Stimulated activated effector memory CD8-positive, alpha-beta T cell treated with anti-CD3 and anti-CD28 coated beads, Interleukin-12 subunit alpha, Interleukin-12 subunit beta, amount 100 ng/mL, for 72 hours (primary cell): ENCODE measurements around the gene SLIT3.

Experiments used
- ATAC-seq: fragments of 150-1000 bp; cut with Tn5 transposase; 2 replicates; pipeline ENCODE4 v1.10.0; 2021
- DNase-seq, 2 donors: peaks; one replicate each; pipeline ENCODE4 v3.0.0; 2021 to 2022; ENCODE audit warnings: low spot score in 2 of 2
- H3K27ac Mint-ChIP-seq: one replicate; pipeline ENCODE4 v1.8.0; 2022; ENCODE audit warnings: mild to moderate bottlenecking, mixed read lengths
- H3K36me3 Mint-ChIP-seq: one replicate; pipeline ENCODE4 v1.8.0; 2022; ENCODE audit warnings: mild to moderate bottlenecking, mixed read lengths
- H3K4me1 Mint-ChIP-seq: one replicate; pipeline ENCODE4 v1.8.0; 2022; ENCODE audit warnings: mixed read lengths
- H3K4me3 Mint-ChIP-seq: one replicate; pipeline ENCODE4 v1.8.0; 2022; ENCODE audit warnings: mild to moderate bottlenecking, mixed read lengths
- H3K9me3 Mint-ChIP-seq: one replicate; pipeline ENCODE4 v1.8.0; 2022; ENCODE audit warnings: mixed read lengths

SLIT3 gene

DNA sequence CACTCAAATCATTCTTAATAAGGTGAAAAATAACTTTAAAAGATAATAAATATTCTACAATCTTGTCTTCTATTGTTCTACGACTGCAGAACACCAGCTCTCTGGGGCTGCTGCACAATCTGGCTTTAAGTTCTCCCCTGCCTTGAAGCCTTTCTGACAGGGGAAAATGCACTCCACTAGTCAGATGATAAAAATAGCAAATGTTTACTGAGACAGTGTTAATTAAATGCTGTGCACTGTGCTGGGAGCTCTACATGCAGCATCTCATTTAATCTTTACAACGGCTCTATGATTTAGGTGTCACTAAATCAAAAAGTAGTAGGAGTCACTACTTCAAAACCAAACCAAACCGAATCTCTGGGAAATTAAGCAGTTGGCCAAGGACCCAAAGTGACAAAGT, 132.7 kb downstream of the SLIT3 start:
- no peak for DNase-seq
- H3K27ac Mint-ChIP-seq, result no peak overlapping the region
- H3K4me1 Mint-ChIP-seq, result no peaks in the 10 kb centered on the region
- no peaks in the 10 kb centered on the region for H3K9me3 Mint-ChIP-seq
- ATAC-seq, result no peak
- no peaks in the 10 kb centered on the region for H3K36me3 Mint-ChIP-seq
- H3K4me3 Mint-ChIP-seq, result no peak overlapping the region

DNA sequence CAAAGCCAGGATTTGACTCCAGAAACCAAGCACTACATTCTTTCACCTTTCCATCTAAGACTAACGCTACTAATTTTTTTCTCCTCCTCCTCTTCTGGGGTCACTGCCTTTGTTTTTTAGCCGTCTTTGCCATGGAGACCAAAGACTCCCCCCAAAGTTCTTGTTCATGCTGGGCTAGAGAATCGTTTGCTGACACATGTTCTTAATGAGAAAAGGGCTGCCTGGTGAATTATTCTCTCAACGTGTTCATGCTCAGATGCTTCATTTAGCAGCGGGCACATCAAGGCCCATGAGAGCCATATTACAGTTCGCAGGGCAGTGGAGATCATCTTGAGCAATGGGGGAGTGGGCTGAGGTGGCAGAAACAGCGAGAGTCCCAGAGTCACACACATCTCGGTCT, 134.9 kb downstream of the SLIT3 start:
- no peaks in the 10 kb centered on the region for H3K4me1 Mint-ChIP-seq
- no peak for ATAC-seq

DNA sequence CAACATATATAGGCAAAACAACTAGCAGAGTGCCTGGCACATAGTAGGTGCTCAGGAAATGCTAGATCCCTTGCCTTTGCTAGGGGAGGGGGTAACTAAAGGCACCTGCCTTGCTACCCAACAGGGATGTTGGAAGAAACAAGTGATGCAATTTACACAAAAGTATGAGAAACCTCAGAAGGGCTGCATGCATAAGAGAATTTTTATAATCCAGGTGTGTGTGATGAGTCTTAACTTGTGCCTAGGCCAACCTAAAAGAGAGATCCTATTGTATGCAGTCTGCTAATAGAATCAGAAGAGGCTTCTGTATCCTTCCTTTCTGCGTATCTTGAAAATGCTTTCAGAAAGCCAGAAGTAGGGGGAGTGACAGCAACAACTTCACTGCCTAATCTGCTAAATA, 135.9 kb downstream of the SLIT3 start:
- Mint-ChIP-seq H3K36me3 (no peaks in the 10 kb centered on the region), H3K4me1 (no peaks in the 10 kb centered on the region), H3K9me3 (peaks cover 7% of the 10 kb centered on the region), H3K27ac (no peak overlapping the region), H3K4me3 (no peak overlapping the region)
- ATAC-seq (no peak), DNase-seq (no peak)

More for the DNA sequence above, 134.9 kb downstream of the SLIT3 start:
- Mint-ChIP-seq H3K36me3 (no peaks in the 10 kb centered on the region), H3K4me3 (no peak overlapping the region), H3K9me3 (peaks cover under 1% of the 10 kb centered on the region), H3K27ac (no peak overlapping the region)
- no peak for DNase-seq

DNA sequence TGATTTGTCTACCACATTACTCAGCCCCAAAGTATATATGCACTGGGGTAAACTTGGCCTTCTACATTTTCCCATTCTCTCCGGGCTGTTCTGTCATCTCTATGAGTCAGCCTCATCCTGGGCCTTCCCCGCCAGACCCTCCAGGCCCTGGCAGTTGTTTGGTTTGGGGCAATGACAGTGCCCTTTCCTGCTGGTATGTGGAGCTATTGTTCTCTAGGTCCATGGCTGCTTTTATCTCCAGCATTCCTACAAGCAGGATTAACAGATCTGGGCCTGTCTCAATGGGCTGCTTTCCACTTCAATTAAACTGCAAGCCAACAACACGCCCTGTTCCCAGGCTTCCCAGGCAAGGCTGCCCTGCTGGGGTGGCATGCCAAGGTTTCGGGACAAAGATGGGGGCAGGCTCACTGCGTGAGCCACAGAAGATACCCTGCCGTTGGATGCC, 136.4 kb downstream of the SLIT3 start:
- no peak overlapping the region for H3K27ac Mint-ChIP-seq
- H3K36me3 Mint-ChIP-seq, result no peaks in the 10 kb centered on the region
- no peaks in the 10 kb centered on the region for H3K4me1 Mint-ChIP-seq
- no peak overlapping the region for H3K4me3 Mint-ChIP-seq
- H3K9me3 Mint-ChIP-seq, result peaks cover 7% of the 10 kb centered on the region
- DNase-seq (no peak), ATAC-seq (no peak)

DNA sequence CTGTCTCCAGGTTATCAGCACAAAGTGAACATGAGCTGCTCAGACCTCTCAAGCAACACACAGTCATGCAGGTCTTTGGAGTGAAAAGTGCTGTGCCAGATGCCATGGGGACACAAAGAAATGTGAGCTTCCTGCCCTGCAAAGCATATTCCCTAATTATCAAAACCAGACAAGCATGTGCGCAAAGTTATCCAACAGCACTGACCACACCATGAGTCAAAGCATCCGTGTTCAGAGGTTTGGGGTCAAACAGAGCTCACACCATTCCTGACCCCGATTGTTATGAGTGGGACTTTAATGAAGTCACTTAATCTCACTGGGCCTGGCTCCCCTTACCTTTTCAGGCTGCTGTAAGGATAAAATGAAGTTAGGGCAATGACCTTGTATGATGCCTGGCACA, 138.5 kb downstream of the SLIT3 start:
- no peaks in the 10 kb centered on the region for H3K36me3 Mint-ChIP-seq
- H3K4me1 Mint-ChIP-seq, result no peaks in the 10 kb centered on the region
- DNase-seq (no peak), ATAC-seq (no peak)
- peaks cover 13% of the 10 kb centered on the region for H3K9me3 Mint-ChIP-seq
- H3K27ac Mint-ChIP-seq, result no peak overlapping the region
- H3K4me3 Mint-ChIP-seq, result no peak overlapping the region

DNA sequence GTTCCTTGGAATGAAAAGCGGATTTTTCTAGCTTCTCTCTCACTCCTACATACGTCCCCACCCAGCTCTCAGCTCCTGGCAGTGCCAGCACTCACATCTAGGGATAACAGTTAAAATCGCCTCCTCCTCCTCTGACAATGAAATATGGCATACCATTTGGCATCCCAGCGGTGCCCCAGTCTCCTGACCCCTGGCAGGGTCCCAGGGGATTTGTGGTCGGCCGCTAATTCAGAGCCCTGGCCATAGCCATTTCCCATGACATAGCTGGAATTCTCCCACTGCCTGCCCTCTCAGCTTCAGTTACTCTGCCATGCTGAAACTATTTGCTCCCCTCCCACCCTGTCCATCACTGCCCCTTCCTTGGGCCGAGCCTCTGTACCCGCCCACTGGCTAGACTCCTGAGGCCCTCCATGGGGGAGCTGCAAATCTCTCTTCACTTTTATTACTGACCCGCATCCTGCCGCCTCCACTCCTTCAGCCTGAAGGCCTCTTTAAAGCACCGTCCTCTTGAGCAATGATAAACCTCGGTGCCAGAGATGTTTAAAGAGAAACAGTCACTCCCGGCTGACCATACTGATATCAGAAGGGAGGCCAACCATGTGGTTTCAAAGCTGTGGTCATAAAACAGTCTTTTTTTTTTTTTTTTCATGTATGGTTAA, 139.8 kb downstream of the SLIT3 start:
- ATAC-seq, result no peak
- H3K4me3 Mint-ChIP-seq, result no peak overlapping the region
- no peaks in the 10 kb centered on the region for H3K4me1 Mint-ChIP-seq
- H3K36me3 Mint-ChIP-seq, result no peaks in the 10 kb centered on the region
- H3K9me3 Mint-ChIP-seq, result peaks cover 16% of the 10 kb centered on the region
- no peak for DNase-seq
- H3K27ac Mint-ChIP-seq, result no peak overlapping the region

DNA sequence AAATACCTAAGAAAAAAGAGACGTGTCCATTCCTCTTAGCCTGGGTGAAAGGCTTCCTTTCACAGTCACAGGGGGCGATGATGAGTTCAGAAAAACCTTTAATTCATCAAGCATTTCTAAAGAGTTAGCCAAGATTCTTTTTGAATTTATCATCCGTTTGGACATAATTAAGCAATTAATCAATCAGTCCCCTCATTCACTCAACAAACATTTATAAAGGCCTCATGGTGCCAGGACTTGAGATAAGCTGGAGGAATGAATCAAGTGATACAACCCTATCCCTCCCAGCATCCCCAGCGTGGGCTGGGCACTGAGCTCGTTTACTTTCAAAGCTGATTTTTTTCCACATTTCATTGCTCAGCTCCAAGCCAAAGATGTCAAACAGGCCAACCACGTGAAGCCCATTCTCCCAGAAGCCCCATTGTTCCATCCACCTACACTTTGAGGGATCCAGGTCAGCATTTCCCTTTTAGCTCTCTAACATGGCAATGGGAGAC, 140.5 kb downstream of the SLIT3 start:
- peaks cover 16% of the 10 kb centered on the region for H3K9me3 Mint-ChIP-seq
- no peak overlapping the region for H3K4me3 Mint-ChIP-seq
- H3K36me3 Mint-ChIP-seq, result no peaks in the 10 kb centered on the region
- no peaks in the 10 kb centered on the region for H3K4me1 Mint-ChIP-seq
- no peak for DNase-seq
- H3K27ac Mint-ChIP-seq, result no peak overlapping the region
- no peak for ATAC-seq

DNA sequence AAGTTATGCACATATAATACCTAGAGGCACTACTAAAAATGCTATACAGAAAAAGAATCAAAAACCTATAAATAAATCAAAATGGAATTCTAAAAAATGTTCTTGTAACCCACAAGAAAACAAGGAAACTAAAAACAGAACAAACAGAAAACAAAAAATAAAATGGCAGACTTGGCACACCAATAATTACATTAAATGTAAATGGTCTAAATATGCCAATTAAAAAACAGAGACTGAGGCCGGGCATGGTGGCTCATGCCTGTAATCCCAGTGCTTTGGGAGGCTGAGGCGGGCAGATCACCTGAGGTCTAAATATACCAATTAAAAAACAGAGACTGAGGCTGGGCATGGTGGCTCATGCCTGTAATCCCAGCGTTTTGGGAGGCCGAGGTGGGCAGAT, 142.2 kb downstream of the SLIT3 start:
- no peak overlapping the region for H3K27ac Mint-ChIP-seq
- ATAC-seq (no peak), DNase-seq (no peak)
- no peaks in the 10 kb centered on the region for H3K4me1 Mint-ChIP-seq
- no peak overlapping the region for H3K4me3 Mint-ChIP-seq
- H3K36me3 Mint-ChIP-seq, result no peaks in the 10 kb centered on the region
- peaks cover 16% of the 10 kb centered on the region for H3K9me3 Mint-ChIP-seq

DNA sequence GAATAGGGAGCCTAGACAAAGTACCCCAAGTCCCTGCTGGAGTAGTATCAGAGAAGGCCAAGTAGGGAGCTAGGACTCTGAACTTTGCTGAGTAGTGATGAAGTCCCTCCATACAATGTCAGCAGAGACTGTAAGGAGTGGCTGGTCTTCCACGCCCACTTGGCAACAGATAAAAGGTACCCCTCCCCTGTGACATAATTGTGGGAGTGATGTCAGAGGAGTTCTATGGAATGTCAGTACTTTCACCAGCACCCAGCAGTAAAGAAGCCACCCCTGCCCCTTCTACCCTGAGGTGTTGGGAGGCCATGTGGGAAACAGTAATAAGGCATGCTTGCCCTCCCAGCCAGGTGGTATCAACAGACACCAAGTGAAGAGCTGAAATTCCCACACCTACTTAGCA, 143.9 kb downstream of the SLIT3 start:
- peaks cover 16% of the 10 kb centered on the region for H3K9me3 Mint-ChIP-seq
- no peak overlapping the region for H3K27ac Mint-ChIP-seq
- no peaks in the 10 kb centered on the region for H3K36me3 Mint-ChIP-seq
- DNase-seq (no peak), ATAC-seq (no peak)
- H3K4me1 Mint-ChIP-seq, result no peaks in the 10 kb centered on the region
- no peak overlapping the region for H3K4me3 Mint-ChIP-seq

DNA sequence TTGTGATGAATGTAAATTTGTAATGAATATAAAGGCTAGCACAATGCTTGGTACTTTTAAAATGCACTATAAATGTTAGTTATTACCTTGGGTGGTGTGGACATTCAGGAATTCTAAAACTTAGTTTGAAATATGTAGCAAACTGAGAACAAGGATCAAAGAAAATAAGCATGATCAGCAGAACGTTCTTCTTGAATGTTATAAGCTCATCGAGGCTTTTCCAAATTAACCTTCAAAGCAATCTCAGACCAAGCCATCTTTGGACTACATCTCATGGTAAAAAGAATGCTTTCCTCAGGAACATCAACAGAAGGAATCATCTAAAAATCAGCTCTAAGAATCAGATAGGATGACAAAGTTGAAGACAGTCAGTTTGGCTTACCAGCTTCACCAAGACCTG, 146.3 kb downstream of the SLIT3 start:
- H3K36me3 Mint-ChIP-seq, result no peaks in the 10 kb centered on the region
- H3K4me1 Mint-ChIP-seq, result no peaks in the 10 kb centered on the region
- H3K4me3 Mint-ChIP-seq, result no peak overlapping the region
- ATAC-seq (no peak), DNase-seq (no peak)
- no peak overlapping the region for H3K27ac Mint-ChIP-seq
- peaks cover 10% of the 10 kb centered on the region for H3K9me3 Mint-ChIP-seq

DNA sequence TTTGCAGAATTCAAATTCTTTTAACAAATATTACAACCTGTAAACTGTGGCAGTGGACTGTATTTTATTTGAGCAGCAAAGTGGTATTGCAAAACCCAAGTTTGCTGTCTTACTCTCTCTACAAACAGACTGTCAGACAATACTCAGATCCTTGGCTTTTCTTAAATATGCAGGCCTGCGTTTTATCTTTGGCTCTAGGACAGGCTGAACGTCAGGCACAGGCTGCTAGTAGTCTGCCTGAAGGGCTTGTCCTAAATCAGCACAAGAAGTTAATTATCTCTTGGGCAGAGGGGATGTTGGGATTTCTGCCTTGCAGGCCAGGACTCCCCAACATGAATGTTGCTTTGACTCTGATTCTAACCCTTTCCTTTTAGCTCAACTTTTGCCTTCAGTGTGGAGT, 147.5 kb downstream of the SLIT3 start:
- Mint-ChIP-seq H3K27ac (no peak overlapping the region), H3K4me3 (no peak overlapping the region), H3K9me3 (peaks cover 10% of the 10 kb centered on the region), H3K36me3 (no peaks in the 10 kb centered on the region), H3K4me1 (no peaks in the 10 kb centered on the region)
- DNase-seq (no peak), ATAC-seq (no peak)

DNA sequence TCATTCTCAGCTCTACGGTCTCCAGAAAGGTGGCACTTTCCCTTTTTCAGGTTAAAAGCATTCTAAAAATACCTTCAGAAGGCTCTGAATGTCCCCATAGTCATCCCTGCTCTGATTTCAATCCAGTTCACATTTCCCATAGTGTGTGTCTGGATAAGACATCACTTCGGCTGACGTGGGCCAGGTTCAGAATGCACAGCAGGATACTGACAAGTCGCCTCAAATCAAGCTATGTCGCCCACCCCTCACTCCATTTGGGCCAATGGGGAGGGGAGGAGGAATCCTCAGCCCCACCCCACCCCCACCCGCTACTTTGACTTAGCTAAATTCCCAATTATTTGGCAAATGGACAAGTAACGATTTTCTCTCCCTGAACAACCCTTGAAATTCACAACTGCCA, 148.0 kb downstream of the SLIT3 start:
- no peaks in the 10 kb centered on the region for H3K36me3 Mint-ChIP-seq
- no peak overlapping the region for H3K4me3 Mint-ChIP-seq
- H3K9me3 Mint-ChIP-seq, result peaks cover 9% of the 10 kb centered on the region
- ATAC-seq (no peak), DNase-seq (no peak)
- no peaks in the 10 kb centered on the region for H3K4me1 Mint-ChIP-seq
- H3K27ac Mint-ChIP-seq, result no peak overlapping the region

DNA sequence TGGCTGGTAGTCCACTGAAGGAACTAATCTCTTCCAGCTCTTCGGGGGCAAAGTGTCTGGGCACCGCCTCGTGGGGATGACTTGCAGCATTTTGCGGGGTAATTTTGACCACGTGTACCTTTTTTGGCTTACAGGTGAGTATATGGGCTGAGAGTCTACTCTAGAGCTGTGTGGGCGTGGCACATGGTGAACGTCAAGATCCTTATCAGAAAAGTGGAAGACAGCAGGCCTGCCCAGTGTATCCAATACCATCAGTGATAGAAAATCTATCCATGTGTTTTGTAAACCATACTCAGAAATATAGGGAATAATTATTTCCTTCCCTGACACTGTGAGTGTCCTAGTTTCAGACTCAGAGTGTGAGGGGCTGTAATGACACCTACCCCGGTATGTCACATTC, 148.5 kb downstream of the SLIT3 start:
- H3K4me1 Mint-ChIP-seq, result no peaks in the 10 kb centered on the region
- DNase-seq, result no peak
- H3K36me3 Mint-ChIP-seq, result no peaks in the 10 kb centered on the region
- peaks cover 4% of the 10 kb centered on the region for H3K9me3 Mint-ChIP-seq
- no peak overlapping the region for H3K4me3 Mint-ChIP-seq
- ATAC-seq, result no peak
- no peak overlapping the region for H3K27ac Mint-ChIP-seq

DNA sequence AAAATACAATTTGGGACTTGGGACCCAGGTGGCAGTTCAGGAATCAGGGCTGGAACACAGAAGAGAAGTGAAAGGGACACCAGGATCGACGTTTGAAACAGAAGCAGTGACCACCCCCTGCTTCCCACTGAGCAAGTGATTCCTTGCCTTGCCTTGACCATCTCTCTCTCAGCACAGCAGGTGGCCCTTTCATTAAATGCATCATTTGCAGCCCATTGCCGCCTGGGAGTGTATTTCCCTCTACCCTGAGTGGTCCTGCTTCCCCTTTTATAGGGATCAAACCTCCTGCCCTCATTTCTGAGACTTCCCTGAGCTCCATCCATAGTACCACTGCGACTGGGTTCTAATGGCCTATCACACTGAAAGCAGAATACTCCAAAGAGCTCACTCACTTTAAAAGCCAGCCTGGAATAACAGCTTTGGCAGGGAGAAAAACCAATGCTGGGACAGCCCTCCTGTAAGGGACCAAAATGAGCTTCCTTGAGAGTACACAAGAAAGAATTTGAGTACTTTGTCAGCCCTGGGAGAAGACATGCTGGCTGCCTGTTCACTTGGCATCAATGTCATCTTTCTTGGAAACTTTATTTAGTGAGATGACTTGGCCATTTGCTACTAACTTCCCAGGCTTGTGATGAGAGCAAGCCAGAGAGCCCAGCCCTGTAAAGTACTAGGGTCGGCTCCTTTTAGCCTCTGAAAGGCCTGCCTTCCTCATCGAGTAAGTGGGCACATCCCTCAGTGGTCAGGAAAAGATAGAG, 149.7 kb downstream of the SLIT3 start:
- no peaks in the 10 kb centered on the region for H3K9me3 Mint-ChIP-seq
- no peaks in the 10 kb centered on the region for H3K4me1 Mint-ChIP-seq
- ATAC-seq, result no peak
- H3K4me3 Mint-ChIP-seq, result no peak overlapping the region
- no peaks in the 10 kb centered on the region for H3K36me3 Mint-ChIP-seq
- DNase-seq, result no peak
- H3K27ac Mint-ChIP-seq, result no peak overlapping the region

DNA sequence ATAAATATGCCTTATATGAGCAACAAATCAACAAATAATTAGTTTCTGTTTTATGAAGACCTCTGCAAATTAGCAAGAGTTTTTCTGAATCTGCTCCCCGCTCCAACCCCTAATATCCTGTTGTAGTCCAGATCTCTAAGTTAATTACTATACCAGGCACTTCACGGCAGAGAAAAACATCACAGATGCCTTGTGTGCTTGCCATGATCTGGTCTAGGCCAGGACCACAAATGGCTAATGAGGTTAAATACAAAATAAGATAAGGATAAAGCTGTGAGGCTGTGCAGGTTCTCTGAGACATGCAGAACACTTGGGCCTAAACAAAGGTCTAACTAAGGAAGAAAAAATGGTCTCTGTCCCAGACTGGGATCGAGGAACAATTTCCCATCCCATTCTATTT, 150.8 kb downstream of the SLIT3 start:
- Mint-ChIP-seq H3K9me3 (no peaks in the 10 kb centered on the region), H3K4me1 (no peaks in the 10 kb centered on the region), H3K27ac (no peak overlapping the region), H3K36me3 (no peaks in the 10 kb centered on the region), H3K4me3 (no peak overlapping the region)
- ATAC-seq (no peak), DNase-seq (no peak)

DNA sequence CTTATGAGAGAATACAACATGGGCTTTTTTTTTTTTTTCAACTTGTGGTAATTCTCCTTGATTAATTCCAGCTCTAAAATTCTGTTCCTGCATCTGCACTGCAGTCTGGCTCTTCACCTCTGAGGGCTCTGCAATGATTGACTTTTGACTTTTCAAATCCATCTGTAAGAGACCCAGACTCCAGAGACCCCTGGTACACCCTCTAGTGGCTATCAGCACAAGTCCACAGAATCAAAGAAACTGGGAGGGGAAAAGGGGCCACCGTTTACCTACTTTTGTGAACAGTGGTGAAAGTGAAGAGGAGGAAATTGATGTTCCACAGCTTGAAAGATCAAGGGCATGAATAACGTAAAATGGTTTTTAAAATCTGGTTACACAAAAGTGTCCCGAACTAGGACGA, 151.6 kb downstream of the SLIT3 start:
- H3K36me3 Mint-ChIP-seq, result no peaks in the 10 kb centered on the region
- no peak for ATAC-seq
- H3K9me3 Mint-ChIP-seq, result no peaks in the 10 kb centered on the region
- no peaks in the 10 kb centered on the region for H3K4me1 Mint-ChIP-seq
- no peak overlapping the region for H3K4me3 Mint-ChIP-seq
- no peak for DNase-seq
- no peak overlapping the region for H3K27ac Mint-ChIP-seq
